Bronchial epithelial cell (primary cell): ENCODE data around the gene RET. TPM values are rescaled to one million over a fixed set of nuclear protein-coding genes. Genes with fewer than 3 reads are reported as not detected.

ENCODE experiments used
- DNase-seq: peaks from one replicate; pipeline ENCODE4 v3.0.0-alpha.2; 2010; ENCODE audit warnings: low read depth
- FAIRE-seq: peaks from 2 replicates; lab custom pipeline; 2011; peaks lifted over from hg19 to GRCh38; lab: Jason Lieb, UNC
- H3K27me3 ChIP-seq: 2 replicates; pipeline ENCODE4 v1.5.1; 2011; ENCODE audit warnings: low read length; ENCODE audit not compliant: control insufficient read depth, insufficient read depth
- H3K36me3 ChIP-seq: 2 replicates; pipeline ENCODE4 v1.5.1; 2011; ENCODE audit warnings: low read length; ENCODE audit not compliant: control insufficient read depth, insufficient read depth
- H3K4me3 ChIP-seq: 2 replicates; pipeline ENCODE4 v1.5.1; 2011; ENCODE audit warnings: mild to moderate bottlenecking, low read depth, low read length, control low read depth
- CTCF ChIP-seq: IDR thresholded peaks from 2 replicates; pipeline ENCODE4 v1.5.1; 2011; ENCODE audit warnings: mild to moderate bottlenecking, moderate library complexity, low read length, control low read depth, inconsistent platforms; ENCODE audit not compliant: insufficient read depth, severe bottlenecking
- total RNA-seq: library from RNA; depleted of rRNA; stranded (reverse); fragments of >200 nt; gene quantifications from 2 replicates; pipeline ENCODE4 v1.2.1, GENCODE V29; 2014

RET gene
- total RNA-seq, 1 donor from 2014 or later = 0.53 TPM

- no peak for TF ChIP-seq CTCF
- Histone ChIP-seq H3K27me3 (no peaks in the 10 kb centered on the region), H3K4me3 (no peak overlapping the region), H3K36me3 (no peaks in the 10 kb centered on the region)
- DNase-seq (no peak), FAIRE-seq (no peak)
Measured at GRCh38 chr10:43132867-43133787, 56.3 kb downstream of the RET start.

GRCh38 chr10:43134126-43134905 is 57.4 kb downstream of the RET start:
- FAIRE-seq = peak; percentile 13
- no peak for TF ChIP-seq CTCF

GRCh38 chr10:43135064-43135463 is 58.2 kb downstream of the RET start:
- H3K4me3 ChIP-seq = no peak overlapping the region
- no peak for FAIRE-seq
- TF ChIP-seq CTCF = no peak

More at GRCh38 chr10:43134126-43134905, 57.4 kb downstream of the RET start:
- no peaks in the 10 kb centered on the region for H3K36me3 ChIP-seq
- peak; percentile 74 for DNase-seq
- H3K27me3 ChIP-seq = no peaks in the 10 kb centered on the region
- no peak overlapping the region for H3K4me3 ChIP-seq

GRCh38 chr10:43135656-43136055 is 58.8 kb downstream of the RET start:
- no peak for FAIRE-seq

More at GRCh38 chr10:43135064-43135463, 58.2 kb downstream of the RET start:
- H3K27me3 ChIP-seq = no peaks in the 10 kb centered on the region
- H3K36me3 ChIP-seq = no peaks in the 10 kb centered on the region
- no peak for DNase-seq

GRCh38 chr10:43136432-43136831 is 59.6 kb downstream of the RET start:
- Histone ChIP-seq H3K4me3 (no peak overlapping the region), H3K27me3 (no peaks in the 10 kb centered on the region), H3K36me3 (no peaks in the 10 kb centered on the region)
- no peak for TF ChIP-seq CTCF
- DNase-seq = no peak
- no peak for FAIRE-seq

More at GRCh38 chr10:43135656-43136055, 58.8 kb downstream of the RET start:
- Histone ChIP-seq H3K4me3 (no peak overlapping the region), H3K36me3 (no peaks in the 10 kb centered on the region), H3K27me3 (no peaks in the 10 kb centered on the region)
- TF ChIP-seq CTCF = no peak
- DNase-seq = no peak
